Adrenal gland (tissue), 12 donors: Measurements from ENCODE around the gene UBC. TPM values are rescaled to one million over a fixed set of nuclear protein-coding genes. Genes with fewer than 3 reads are reported as not detected.

ENCODE experiments used
- DNase-seq, 7 donors: peaks; one replicate each; pipeline ENCODE4 v3.0.0-alpha.2; 2019 to 2020
- H3K27ac ChIP-seq, 5 donors: fragments of 200-600 bp; sonication (generic) in 4 of 5; 1 replicate in 3 of 5; 2 replicates in 2 of 5; pipeline versions ENCODE4 v1.5.1 to v1.8.0; 2016 to 2020; ENCODE audit warnings: mild to moderate bottlenecking in 1 of 5
- H3K27me3 ChIP-seq: fragments of 200-600 bp; 2 replicates; pipeline ENCODE4 v1.8.0; 2021
- H3K36me3 ChIP-seq, 2 donors: fragments of 200-600 bp; replicated peaks in 1 of 2; 1 replicate in 1 of 2; 2 replicates in 1 of 2; pipeline versions ENCODE4 v1.5.1 to v1.8.0; 2018 to 2022
- H3K4me1 ChIP-seq, 2 donors: fragments of 200-600 bp; replicated peaks in 1 of 2; 1 replicate in 1 of 2; 2 replicates in 1 of 2; pipeline versions ENCODE4 v1.5.1 to v1.8.0; 2018 to 2021
- H3K4me3 ChIP-seq, 4 donors: fragments of 200-600 bp; sonication (generic) in 3 of 4; one replicate each; pipeline ENCODE4 v1.5.1; 2016 to 2018
- H3K9me3 ChIP-seq, 3 donors: fragments of 200-600 bp; sonication (generic) in 1 of 3; replicated peaks in 1 of 3; 1 replicate in 2 of 3; 2 replicates in 1 of 3; pipeline versions ENCODE4 v1.5.1 to v1.8.0; 2016 to 2021
- CTCF ChIP-seq, 6 experiments: fragments of 450-650 bp in 4 of 6; fragments of 200-600 bp in 2 of 6; sonication (generic) in 1 of 6; IDR thresholded peaks; 1 replicate in 5 of 6; 2 replicates in 1 of 6; pipeline versions ENCODE4 v1.5.1 to v1.8.0; 2016 to 2021; ENCODE audit warnings: antibody characterized with exemption in 6 of 6, mild to moderate bottlenecking in 2 of 6, moderate library complexity in 1 of 6
- POLR2A ChIP-seq, 2 donors: fragments of 450-650 bp; IDR thresholded peaks; one replicate each; pipeline ENCODE4 v1.6.1; 2017; ENCODE audit warnings: antibody characterized with exemption in 2 of 2, mild to moderate bottlenecking in 2 of 2, moderate library complexity in 1 of 2
- whole genome bisulfite sequencing, 4 donors: extraction: QIAGEN DNeasy Blood & Tissue Kit in 2 of 4; methylation state at CpG; one replicate each; pipeline versions ENCODE4 v1.1.5 to v1.1.7; 2013 to 2017; 5-methylcytosine and 5-hydroxymethylcytosine counted together
- intact Hi-C, 2 donors: fragments of 100-400 bp; cut with DNase I; formaldehyde crosslinking; loops; one replicate each; pipeline versions ENCODE4 v1.14.1 to v1.15.0; 2022 to 2023
- polyA plus RNA-seq, 3 donors: library from polyadenylated mRNA; stranded (reverse); fragments of 200-250 nt in 2 of 3; fragments of 350-450 nt in 1 of 3; fragmentation: Illumina TruSeq in 1 of 3; extraction: RNeasy Lipid Tissue Mini Kit (QIAGEN cat#74804) in 1 of 3; gene quantifications; one replicate each; pipeline ENCODE4 v1.2.3, GENCODE V29; 2013 to 2014
- total RNA-seq, 9 donors: library from RNA; depleted of rRNA in 4 of 9; stranded (reverse); fragments of >200 nt in 4 of 9; fragments of 120-200 nt in 1 of 9; fragmentation: NEBNext Ultra II Directional in 1 of 9; extraction: Animal tissue kit (Norgen Biotek cat#: 25700) in 1 of 9; gene quantifications; one replicate each; pipeline versions ENCODE4 v1.1.0 to v1.2.4, GENCODE V29; 2013 to 2023
- donor health status: healthy with polysubstance abuse.
- donor health status: Bipolar disorder and iron deficiency.
- donor health status: DM: yes; HTN: yes; CAD: no.
- donor health status: DM: no; HTN: no; CAD: no.
- donor health status: DM: no; HTN: no; CAD: no.
- donor health status: DM: yes; HTN: yes; CAD: no.

Gene UBC
- total and polyA plus RNA-seq, 12 donors = 797 to 1,869 (median 1,116) TPM

DNA sequence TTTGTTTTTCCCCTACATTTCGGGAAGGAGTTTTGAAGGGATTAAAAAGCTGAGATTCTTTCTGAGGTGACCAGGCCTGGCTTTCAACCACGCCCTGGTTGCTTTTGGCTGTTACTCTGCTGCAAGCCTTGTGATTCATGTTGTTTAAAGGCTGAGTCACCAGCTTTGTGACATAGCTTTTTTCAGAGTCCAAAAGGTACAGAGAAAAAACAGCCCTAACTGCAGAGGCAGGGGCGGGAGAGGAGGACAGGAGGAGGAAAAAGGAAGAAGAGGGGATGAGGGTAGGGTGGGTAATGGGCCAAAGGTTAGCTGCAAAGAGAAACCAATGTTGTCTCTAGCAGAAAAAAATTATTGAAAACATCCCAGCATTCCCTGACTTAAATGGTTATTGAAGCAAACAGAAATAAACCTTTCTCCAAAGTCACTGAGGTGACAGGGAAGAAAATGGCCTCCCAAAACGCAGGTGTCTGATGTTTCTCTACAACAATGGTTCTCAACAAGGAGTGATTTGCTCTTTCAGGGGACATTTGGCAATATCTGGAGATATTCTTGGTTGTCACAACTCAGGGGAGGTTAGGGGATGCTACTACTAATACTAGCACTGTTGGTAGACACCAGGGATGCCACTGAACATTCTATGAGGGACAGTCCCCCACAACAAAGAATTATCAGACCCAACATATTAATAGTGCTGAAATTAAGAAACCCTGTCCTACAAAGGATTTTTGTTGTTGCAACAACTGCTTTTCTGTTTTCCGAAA, 2.1 kb upstream of the UBC start:
- Histone ChIP-seq H3K4me3 (peak overlapping the region in 1 of 4 donors; percentile 96), H3K36me3 (peaks cover 0 to 20% of the 10 kb centered on the region in 2 donors), H3K27me3 (no peaks in the 10 kb centered on the region), H3K9me3 (no peaks in the 10 kb centered on the region), H3K27ac (peak overlapping the region; percentile 93 to 100 (median 99)), H3K4me1 (peaks cover 41 to 52% of the 10 kb centered on the region in 2 donors)
- DNase-seq = peak; percentile 73 to 92 (median 88)
- intact Hi-C loops = no loop called here
- TF ChIP-seq POLR2A (IDR thresholded peaks at IDR 0.05) = peak in 1 of 2 donors; percentile 87
- no peak for TF ChIP-seq CTCF (IDR thresholded peaks at IDR 0.05)
- WGBS, 4 donors = 10 to 15% (median 13%) methylated on average over 5 of the region's 5 CpGs

DNA sequence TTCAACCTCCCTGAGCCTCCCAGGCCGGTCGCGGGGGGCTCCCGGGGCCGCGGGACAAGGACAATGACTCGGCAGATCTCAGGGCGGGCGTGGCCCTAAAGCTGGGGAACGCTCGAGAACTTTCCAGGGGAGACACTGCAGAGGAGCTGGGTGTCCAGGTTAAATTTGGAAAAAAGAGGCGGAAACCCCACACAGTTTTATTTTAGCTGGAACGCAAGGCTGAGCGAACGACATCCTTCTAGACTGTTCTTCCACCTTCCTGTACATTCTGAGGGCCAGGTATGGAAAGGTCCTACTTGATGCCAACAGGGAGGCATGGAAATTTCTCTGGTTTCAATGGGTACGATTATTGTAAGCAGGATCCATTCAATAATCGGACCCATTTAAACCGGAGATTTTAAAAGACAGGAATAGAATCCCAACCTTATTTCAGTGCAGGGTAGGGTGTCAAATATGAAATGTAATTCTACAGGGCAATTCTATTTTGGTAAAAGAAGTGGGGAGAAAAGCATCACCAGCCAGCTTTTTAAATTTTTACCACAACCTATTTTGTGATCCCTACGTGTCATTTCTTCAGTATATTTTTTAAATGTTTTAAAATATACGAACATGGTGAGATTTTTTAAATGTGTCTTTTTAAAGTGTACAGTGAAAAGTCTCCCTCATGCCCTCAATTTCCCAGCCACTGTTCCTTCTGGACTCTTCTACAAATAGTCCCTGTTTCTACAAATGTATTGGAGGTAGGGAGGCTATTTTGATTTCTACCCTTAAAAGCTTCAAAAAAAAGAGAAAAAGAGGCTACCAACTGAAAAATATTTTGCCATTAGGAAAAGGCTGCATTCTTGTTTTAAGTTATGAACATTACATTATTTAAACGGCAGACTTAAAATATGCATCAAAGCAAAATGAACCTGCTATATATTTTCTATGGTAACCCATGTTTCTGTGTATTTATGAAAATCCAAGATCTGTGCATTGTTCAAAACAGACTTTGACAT, 1.1 kb upstream of the UBC start:
- Histone ChIP-seq H3K9me3 (no peaks in the 10 kb centered on the region), H3K36me3 (peaks cover 0 to 30% of the 10 kb centered on the region in 2 donors), H3K27me3 (no peaks in the 10 kb centered on the region), H3K27ac (peak overlapping the region; percentile 93 to 100 (median 99)), H3K4me1 (peaks cover 48 to 55% of the 10 kb centered on the region in 2 donors), H3K4me3 (peak overlapping the region in 3 of 4 donors; percentile 34 to 96 (median 83))
- no peak for TF ChIP-seq CTCF (IDR thresholded peaks at IDR 0.05)
- TF ChIP-seq POLR2A (IDR thresholded peaks at IDR 0.05) = no peak
- WGBS, 4 donors = 30 to 47% (median 35%) methylated on average over 15 to 21 of the region's 21 CpGs
- DNase-seq = peak in 3 of 7 donors; percentile 46 to 62 (median 52)
- intact Hi-C loops = no loop called here

- Histone ChIP-seq H3K4me3 (peak overlapping the region; percentile 79 to 99 (median 90)), H3K9me3 (no peaks in the 10 kb centered on the region), H3K4me1 (peaks cover 47 to 57% of the 10 kb centered on the region in 2 donors), H3K36me3 (peaks cover 0 to 31% of the 10 kb centered on the region in 2 donors), H3K27me3 (no peaks in the 10 kb centered on the region), H3K27ac (peak overlapping the region; percentile 93 to 100 (median 99))
- 3 to 5% (median 4%) methylated on average over 19 to 46 of the region's 46 CpGs for WGBS, 4 donors
- TF ChIP-seq POLR2A (IDR thresholded peaks at IDR 0.05) (no peak), CTCF (IDR thresholded peaks at IDR 0.05) (peak in 5 of 6 experiments; percentile 45 to 69 (median 62))
- intact Hi-C loops = no loop called here
- DNase-seq = peak; percentile 87 to 96 (median 88)
Observed at GRCh38 chr12:124913474-124914391, 717 bp downstream of the UBC start.
